Peyer's patch (tissue), 4 donors: Measurements from ENCODE around the gene ARMH1.

Experiments
- POLR2A ChIP-seq, 2 donors: fragments of 450-650 bp; IDR thresholded peaks; one replicate each; pipeline ENCODE4 v1.5.1; 2017; ENCODE audit warnings: antibody characterized with exemption in 2 of 2, mild to moderate bottlenecking in 2 of 2, moderate library complexity in 2 of 2
- TF ChIP-seq, protein P1 (sequence below), 6 experiments: fragments of 450-650 bp in 4 of 6; fragments of 200-600 bp in 2 of 6; sonication (generic) in 1 of 6; IDR thresholded peaks; one replicate each; pipeline ENCODE4 v1.5.1; 2017 to 2019; ENCODE audit warnings: antibody characterized with exemption in 6 of 6, mild to moderate bottlenecking in 3 of 6, moderate library complexity in 1 of 6

- TF ChIP-seq, protein P1, sequence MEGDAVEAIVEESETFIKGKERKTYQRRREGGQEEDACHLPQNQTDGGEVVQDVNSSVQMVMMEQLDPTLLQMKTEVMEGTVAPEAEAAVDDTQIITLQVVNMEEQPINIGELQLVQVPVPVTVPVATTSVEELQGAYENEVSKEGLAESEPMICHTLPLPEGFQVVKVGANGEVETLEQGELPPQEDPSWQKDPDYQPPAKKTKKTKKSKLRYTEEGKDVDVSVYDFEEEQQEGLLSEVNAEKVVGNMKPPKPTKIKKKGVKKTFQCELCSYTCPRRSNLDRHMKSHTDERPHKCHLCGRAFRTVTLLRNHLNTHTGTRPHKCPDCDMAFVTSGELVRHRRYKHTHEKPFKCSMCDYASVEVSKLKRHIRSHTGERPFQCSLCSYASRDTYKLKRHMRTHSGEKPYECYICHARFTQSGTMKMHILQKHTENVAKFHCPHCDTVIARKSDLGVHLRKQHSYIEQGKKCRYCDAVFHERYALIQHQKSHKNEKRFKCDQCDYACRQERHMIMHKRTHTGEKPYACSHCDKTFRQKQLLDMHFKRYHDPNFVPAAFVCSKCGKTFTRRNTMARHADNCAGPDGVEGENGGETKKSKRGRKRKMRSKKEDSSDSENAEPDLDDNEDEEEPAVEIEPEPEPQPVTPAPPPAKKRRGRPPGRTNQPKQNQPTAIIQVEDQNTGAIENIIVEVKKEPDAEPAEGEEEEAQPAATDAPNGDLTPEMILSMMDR (IDR thresholded peaks at IDR 0.05): no peak
- TF ChIP-seq POLR2A (IDR thresholded peaks at IDR 0.05): no peak
Measured at GRCh38 chr1:44631333-44631646, 43.2 kb upstream of the ARMH1 start.
